ENCODE data around the gene RMI1. TPM values are rescaled to one million over a fixed set of nuclear protein-coding genes. Genes with fewer than 3 reads are reported as not detected.

The RMI1 gene
- total RNA-seq, 4 donors from 2014 or later, result 1.8 to 5.2 (median 2.6) TPM

DNA sequence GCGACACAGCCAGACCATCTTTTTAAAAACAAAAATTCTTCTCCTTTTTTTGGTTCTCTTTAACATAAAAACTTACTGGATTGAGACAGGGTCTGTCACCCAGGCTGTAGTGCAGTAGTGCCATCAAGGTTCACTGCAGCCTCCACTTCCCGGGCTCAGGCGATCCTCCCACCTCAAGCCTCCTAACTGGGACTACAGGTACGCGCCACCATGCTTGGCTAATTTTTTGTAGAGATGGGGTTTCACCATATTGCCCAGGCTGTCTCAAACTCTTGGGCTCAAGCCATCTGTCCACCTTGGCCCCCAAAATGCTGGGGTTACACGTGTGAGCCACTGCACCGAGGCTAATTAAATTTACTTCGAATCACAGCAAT lies 14.4 kb upstream of the RMI1 start:
- H3K36me3 ChIP-seq, result peaks cover under 1 to 54% (median 21%) of the 10 kb centered on the region in 3 donors
- WGBS, 2 donors, result 85 to 87% methylated on average over 8 of the region's 8 CpGs
- TF ChIP-seq, protein P1, sequence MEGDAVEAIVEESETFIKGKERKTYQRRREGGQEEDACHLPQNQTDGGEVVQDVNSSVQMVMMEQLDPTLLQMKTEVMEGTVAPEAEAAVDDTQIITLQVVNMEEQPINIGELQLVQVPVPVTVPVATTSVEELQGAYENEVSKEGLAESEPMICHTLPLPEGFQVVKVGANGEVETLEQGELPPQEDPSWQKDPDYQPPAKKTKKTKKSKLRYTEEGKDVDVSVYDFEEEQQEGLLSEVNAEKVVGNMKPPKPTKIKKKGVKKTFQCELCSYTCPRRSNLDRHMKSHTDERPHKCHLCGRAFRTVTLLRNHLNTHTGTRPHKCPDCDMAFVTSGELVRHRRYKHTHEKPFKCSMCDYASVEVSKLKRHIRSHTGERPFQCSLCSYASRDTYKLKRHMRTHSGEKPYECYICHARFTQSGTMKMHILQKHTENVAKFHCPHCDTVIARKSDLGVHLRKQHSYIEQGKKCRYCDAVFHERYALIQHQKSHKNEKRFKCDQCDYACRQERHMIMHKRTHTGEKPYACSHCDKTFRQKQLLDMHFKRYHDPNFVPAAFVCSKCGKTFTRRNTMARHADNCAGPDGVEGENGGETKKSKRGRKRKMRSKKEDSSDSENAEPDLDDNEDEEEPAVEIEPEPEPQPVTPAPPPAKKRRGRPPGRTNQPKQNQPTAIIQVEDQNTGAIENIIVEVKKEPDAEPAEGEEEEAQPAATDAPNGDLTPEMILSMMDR (IDR thresholded peaks at IDR 0.05), result no peak
- no peak for TF ChIP-seq POLR2A (IDR thresholded peaks at IDR 0.05)
- TF ChIP-seq EP300 (IDR thresholded peaks at IDR 0.05), result no peak
- H3K27me3 ChIP-seq, result no peaks in the 10 kb centered on the region
- DNase-seq (ENCODE audit: low spot score in 2 of 2), result no peak
- H3K27ac ChIP-seq, result no peak overlapping the region
- H3K4me1 ChIP-seq, result peaks cover 0 to 19% (median 0%) of the 10 kb centered on the region in 4 donors
- H3K4me3 ChIP-seq, result no peak overlapping the region
- H3K9me3 ChIP-seq, result no peaks in the 10 kb centered on the region

DNA sequence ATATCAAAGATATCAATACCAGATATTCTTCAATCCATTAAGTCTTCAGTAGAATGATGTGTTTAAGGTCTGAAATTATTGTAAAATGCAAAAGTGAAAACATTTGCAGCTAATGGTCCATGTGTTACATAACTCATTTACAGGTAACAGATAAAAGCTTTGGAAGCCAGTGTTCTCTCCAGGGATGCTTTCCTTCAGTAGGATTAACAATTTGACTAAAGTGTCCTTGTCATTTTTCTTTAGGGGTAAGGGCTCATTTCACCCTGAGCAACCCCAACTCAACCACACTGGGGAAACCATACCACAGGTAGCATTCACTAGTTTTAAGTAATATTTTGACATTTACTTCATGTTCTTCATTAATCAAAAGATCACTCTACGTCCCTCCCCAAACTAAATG lies 13.5 kb upstream of the RMI1 start:
- 68 to 81% methylated on average over 1 of the region's 1 CpG for WGBS, 2 donors
- no peak overlapping the region for H3K27ac ChIP-seq
- H3K4me3 ChIP-seq, result no peak overlapping the region
- peaks cover 0 to 25% (median 0%) of the 10 kb centered on the region in 4 donors for H3K4me1 ChIP-seq
- H3K36me3 ChIP-seq, result peaks cover 3 to 63% (median 28%) of the 10 kb centered on the region in 3 donors
- no peaks in the 10 kb centered on the region for H3K27me3 ChIP-seq
- no peak for DNase-seq (ENCODE audit: low spot score in 2 of 2)
- TF ChIP-seq, protein P1 (IDR thresholded peaks at IDR 0.05), result no peak
- TF ChIP-seq EP300 (IDR thresholded peaks at IDR 0.05), result no peak
- no peak for TF ChIP-seq POLR2A (IDR thresholded peaks at IDR 0.05)
- no peaks in the 10 kb centered on the region for H3K9me3 ChIP-seq

DNA sequence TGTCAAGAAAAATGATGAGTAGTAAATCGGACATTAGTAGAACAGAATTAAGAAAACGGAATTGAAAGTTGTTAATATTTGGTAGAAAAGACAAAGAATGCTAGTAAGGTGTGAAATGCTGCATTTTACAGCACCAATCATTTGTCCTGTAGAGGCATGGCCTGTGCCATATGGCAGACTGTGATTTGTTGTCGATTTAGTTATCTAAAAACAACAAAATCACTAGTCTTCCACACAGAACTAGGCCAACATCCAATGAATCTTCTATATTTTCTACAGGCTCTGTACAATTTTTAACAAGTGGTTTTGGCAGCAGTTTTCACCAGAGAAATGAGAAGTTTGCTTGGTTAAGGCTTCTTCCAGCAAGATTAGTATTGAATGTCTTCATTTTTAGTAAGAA lies 11.0 kb upstream of the RMI1 start:
- Histone ChIP-seq H3K9me3 (no peaks in the 10 kb centered on the region), H3K27me3 (no peaks in the 10 kb centered on the region), H3K4me1 (peaks cover 0 to 49% (median under 1%) of the 10 kb centered on the region in 4 donors), H3K27ac (no peak overlapping the region), H3K36me3 (peaks cover 16 to 88% (median 43%) of the 10 kb centered on the region in 3 donors), H3K4me3 (no peak overlapping the region)
- TF ChIP-seq, protein P1 (IDR thresholded peaks at IDR 0.05), result no peak
- no peak for TF ChIP-seq EP300 (IDR thresholded peaks at IDR 0.05)
- TF ChIP-seq POLR2A (IDR thresholded peaks at IDR 0.05), result no peak
- DNase-seq (ENCODE audit: low spot score in 2 of 2), result no peak
- WGBS, 2 donors, result 81 to 82% methylated on average over 3 of the region's 3 CpGs

DNA sequence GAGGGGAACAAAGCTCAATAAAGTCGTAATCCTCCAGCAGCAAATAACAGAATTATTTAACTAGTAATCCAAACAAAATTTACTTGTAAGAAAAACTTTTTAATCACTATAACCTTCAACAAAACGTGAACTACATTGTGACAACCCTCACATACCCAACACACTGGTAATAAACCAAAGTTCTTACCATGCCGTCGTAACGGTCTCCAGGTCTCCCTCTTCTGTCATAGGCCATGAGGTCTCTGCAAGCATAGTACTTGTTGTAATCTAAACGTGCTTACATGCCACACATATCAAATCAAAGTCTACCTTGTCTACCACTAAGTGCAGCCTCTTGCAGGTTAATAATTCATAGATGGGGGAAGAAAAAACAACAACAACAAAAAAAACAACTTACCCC lies 9.1 kb upstream of the RMI1 start:
- Histone ChIP-seq H3K4me1 (peaks cover 0 to 59% (median 6%) of the 10 kb centered on the region in 4 donors), H3K36me3 (peaks cover 28 to 98% (median 43%) of the 10 kb centered on the region in 3 donors)
- 77 to 83% methylated on average over 6 of the region's 6 CpGs for WGBS, 2 donors

DNA sequence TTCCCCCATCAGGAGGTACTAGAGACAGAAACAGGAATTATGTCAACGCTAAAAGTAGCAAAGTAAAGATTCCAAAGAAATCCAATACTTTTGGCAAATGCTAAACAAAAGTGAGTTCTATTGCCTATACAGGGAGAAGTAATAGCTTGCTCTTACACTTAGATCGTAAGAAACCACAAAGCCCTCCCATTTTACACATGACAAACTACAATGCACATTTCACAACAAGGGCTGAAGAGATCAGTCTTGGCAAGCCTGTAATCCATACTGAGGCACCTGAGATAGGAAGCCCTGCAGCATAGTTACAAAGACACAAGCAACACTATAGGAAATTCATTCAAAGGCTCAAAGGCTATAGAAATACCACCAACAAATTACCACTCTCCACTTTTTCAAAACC lies 8.3 kb upstream of the RMI1 start:
- WGBS, 2 donors, result 81 to 82% methylated on average over 2 of the region's 2 CpGs
- no peak for DNase-seq (ENCODE audit: low spot score in 2 of 2)
- TF ChIP-seq, protein P1 (IDR thresholded peaks at IDR 0.05), result no peak
- TF ChIP-seq POLR2A (IDR thresholded peaks at IDR 0.05) (no peak), EP300 (IDR thresholded peaks at IDR 0.05) (no peak)
- Histone ChIP-seq H3K9me3 (no peaks in the 10 kb centered on the region), H3K4me3 (no peak overlapping the region), H3K27me3 (no peaks in the 10 kb centered on the region), H3K36me3 (peaks cover 28 to 95% (median 43%) of the 10 kb centered on the region in 3 donors), H3K4me1 (peaks cover 4 to 61% (median 11%) of the 10 kb centered on the region in 4 donors), H3K27ac (no peak overlapping the region)

More for the DNA sequence above, 9.1 kb upstream of the RMI1 start:
- no peaks in the 10 kb centered on the region for H3K27me3 ChIP-seq
- no peak overlapping the region for H3K4me3 ChIP-seq
- H3K9me3 ChIP-seq, result no peaks in the 10 kb centered on the region
- no peak for DNase-seq (ENCODE audit: low spot score in 2 of 2)
- TF ChIP-seq, protein P1 (IDR thresholded peaks at IDR 0.05), result no peak
- TF ChIP-seq EP300 (IDR thresholded peaks at IDR 0.05) (no peak), POLR2A (IDR thresholded peaks at IDR 0.05) (no peak)
- no peak overlapping the region for H3K27ac ChIP-seq

Measured in tibial nerve (tissue), 4 donors.